Umbilical cord (tissue), 2 donors: ENCODE results near the gene LAMTOR3. TPM values are rescaled to one million over a fixed set of nuclear protein-coding genes. Genes with fewer than 3 reads are reported as not detected.
A peak's percentile ranks its signal among the peaks of the same experiment; 100 is the strongest.

ENCODE experiments used
- DNase-seq: peaks from one replicate; pipeline ENCODE4 v3.0.0-alpha.2; 2015; ENCODE audit warnings: low spot score
- total RNA-seq: library from RNA; depleted of rRNA; stranded (reverse); fragments of >200 nt; gene quantifications from one replicate; pipeline ENCODE4 v1.2.3, GENCODE V29; 2014; ENCODE audit warnings: low replicate concordance; ENCODE audit not compliant: insufficient read depth

The LAMTOR3 gene, protein sequence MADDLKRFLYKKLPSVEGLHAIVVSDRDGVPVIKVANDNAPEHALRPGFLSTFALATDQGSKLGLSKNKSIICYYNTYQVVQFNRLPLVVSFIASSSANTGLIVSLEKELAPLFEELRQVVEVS
- total RNA-seq, result 23.4 TPM

DNA sequence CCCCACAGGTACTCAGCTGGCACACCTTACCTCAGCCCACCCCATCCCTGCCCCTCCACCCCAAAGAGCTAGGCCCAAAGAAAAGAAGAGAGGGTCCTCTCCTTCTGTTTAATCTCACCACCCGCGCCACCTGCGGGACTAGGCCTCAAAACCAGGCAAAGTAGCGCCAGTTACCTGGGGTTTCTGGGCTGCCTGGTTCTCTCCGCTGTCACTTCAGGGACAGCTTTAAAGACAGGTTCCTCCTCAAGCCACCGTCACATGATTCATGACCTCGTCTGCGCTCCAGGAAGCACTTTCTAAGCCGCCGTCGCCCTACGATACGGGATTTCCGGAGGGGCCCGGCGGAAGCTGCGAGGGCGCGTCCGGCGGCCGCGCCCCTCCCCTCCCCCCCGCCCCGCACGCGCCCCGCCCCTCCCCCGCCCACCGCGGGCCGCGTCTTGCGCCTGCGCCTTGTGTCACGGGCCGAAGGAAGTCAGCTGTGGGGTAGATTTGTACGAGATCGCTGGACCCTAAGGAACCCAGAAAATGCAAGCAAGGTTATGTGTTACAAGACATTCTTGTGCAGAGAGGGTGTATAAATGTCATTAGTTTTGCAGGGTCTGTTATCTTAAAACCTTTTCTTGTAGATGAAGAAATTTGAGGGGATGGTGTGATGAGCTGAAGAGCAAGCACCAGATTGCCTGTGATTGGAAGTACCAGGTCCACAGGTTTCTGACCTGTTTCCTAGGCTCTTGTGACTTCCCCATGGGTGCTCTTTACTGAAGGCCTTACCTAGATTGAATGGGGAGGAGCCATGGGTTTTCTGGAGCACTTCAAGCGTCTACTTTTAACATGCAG, at the start of gene LAMTOR3:
LAMTOR3 (minus strand) TSS at position 267 of the 837 bp plus-strand sequence. CDS start 464 bp downstream, outside the sequence.
- peak; percentile 96 for DNase-seq

DNA sequence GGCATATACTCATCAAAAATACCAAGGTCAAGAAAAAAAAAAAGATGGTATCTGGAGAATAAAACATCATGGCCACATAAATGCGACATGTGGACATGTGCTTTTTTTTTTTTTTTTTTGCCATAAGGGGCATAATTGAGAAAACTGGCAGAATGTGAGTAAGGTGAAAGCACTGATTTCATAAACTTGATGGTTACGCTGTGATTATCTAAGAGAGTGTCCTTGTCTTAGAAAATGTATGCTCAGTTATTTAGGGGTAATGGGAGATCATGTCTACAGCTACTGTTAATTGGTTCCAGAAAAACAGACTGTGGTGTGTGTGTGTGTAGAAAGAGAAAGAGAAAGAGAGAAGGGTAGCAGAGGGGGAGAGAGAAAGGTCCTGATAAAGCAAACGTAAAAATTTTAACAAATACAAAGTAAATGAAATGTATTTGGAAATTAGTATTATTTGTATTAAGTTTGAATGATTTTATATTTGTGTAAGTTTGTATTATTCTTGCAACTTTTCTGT, 44.1 kb upstream of the LAMTOR3 start:
- no peak for DNase-seq

DNA sequence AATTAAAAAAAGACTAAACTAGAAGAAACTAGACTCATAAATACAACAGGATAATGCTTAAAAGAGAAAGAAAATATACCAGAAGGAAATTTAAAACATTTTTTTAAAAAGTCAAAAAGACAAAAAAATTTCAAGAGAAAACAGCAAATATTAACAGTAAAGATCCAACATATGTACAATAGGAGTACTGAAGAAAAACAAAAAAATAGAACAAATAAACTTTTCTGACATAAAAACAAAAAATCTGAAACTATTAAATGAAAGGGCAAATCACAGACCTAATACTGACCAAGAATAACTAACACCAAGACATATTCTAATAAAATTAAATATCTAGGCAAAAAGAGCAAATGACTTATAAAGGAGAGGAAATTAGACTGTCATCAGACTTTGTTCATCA, 40.7 kb upstream of the LAMTOR3 start:
- no peak for DNase-seq

DNA sequence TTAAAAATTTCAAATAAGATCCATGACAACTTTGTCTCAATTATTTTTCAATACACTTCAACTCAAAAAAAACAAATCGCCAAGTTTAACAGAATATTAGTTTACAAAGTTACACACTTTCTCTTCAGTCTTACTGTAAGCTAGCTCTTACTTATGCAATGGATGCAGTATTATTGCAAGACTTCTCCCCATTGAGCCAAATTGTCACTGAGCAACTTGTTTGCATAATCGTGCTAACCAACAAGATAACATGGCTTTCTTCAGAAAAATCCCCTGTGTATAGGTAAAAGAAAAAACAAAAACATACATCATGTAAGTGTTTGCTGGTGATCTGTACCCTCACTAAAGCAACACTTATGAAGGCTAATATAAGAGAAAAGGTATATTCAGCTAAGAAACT, 33.3 kb upstream of the LAMTOR3 start:
- DNase-seq, result no peak

DNA sequence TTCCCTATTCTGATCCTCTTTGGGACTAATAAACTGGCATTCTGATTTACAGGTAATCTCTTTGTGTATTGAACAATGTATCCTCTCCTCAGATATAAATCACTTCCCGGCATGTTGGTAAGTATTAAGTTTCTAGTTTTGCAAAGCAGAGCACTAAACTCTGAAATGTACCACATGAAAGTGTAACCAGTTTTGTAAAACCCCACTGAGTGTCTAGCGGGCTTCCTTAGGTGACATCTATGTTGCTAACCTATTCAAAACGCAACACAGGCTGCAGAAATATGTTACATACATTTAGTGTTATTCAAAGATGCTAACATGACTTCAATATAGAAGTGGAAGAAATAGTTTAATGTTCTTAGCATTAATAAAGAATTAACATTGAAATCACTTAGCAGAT, 26.9 kb upstream of the LAMTOR3 start:
- no peak for DNase-seq

DNA sequence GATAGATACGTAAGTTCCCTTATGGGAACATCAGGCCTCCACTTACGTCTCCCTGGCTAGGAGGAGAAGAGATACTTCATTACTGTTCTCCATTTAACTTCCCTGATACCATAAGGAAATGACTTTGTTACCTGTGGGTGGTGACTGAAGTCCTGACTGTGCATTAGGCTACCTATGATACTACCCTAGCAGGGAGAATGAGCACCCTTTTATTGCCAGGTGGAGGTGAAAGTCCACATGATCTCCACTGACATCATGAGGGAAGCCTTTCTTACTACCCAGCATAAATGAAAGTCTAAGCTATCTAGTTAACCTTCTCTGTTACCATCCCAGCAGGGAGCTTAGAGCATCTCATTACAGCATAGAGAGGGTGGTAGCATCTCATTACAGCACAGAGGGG, 24.4 kb upstream of the LAMTOR3 start:
- no peak for DNase-seq

DNA sequence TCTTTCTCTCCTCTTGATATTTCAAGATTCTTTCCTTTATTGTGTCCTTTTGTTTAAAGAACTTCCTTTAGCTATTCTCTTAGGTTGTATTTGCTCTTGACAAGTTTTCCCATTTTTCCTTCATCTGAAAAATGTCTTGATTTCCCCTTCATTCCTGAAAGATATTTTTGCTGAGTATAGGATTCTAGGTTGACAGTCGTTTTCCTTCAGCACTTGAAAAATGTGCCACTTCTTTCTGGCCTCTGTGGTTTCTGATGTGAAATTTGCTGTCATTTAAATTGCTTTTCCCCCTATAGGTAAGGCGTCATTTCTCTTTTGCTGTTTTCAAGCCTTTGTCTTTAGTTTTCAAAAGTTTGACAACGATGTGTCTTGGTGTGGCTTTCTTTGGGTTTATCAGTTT, 23.3 kb upstream of the LAMTOR3 start:
- DNase-seq, result no peak

GRCh38 chr4:99915449-99915848, 21.2 kb upstream of the LAMTOR3 start:
- no peak for DNase-seq

- DNase-seq, result no peak
Measured at GRCh38 chr4:99894998-99895397, 771 bp upstream of the LAMTOR3 start.

DNA sequence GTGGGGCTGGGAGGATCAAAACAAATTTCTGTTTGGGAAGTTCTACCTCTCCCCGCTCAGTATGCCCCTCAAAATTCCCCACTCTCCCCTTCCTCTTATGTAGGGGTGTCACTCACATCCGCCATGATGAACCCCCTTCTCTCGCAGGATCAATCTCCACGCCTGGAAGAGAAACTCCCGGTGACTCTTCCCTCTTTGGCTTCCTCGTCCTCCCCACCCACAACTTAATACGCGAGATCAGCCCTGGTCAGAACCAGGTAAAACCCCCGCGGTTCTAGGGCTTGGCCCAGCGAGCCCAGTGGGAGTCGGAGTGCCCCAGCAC, 427 bp downstream of the LAMTOR3 start:
- no peak for DNase-seq

- DNase-seq, result no peak
Measured at GRCh38 chr4:99893029-99893428, 1.2 kb downstream of the LAMTOR3 start.

DNA sequence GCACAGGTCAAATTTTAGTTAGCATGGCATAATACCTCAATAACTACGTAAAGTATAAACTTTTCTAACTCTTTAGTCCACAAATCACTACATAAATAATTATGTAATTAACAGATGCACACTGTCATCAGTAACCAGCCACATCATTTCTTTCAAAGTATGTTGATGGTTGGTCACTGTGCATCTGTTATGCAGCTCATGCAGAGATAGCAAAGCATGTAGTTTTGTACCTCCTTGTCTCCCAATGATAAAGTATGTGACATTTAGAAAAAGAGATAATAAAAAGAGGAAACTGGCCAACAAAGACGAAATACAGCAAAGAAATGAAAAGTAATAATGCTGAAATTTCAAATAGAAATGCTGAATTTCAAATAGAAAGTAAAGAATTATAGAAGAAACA, 2.9 kb downstream of the LAMTOR3 start:
- DNase-seq, result no peak

DNA sequence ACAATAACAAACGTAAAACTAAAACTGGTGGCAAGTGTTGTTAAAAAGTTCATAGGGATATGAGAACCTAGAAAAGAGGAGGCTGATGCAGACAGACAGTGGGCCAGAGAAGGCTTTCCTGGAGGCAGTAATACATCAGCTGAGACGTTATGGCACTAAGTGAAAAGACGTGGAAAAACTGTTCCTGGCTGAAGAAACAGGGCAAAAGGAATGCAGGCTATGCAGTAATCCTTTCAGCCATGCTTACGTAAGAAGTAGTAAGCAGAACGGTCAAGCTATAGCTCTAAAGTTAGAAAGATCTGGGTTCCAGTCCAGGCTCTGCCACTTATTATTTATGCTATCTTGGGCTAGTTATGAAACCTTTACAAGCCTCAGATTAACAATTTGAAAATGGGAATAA, 6.4 kb downstream of the LAMTOR3 start:
- DNase-seq, result no peak

DNA sequence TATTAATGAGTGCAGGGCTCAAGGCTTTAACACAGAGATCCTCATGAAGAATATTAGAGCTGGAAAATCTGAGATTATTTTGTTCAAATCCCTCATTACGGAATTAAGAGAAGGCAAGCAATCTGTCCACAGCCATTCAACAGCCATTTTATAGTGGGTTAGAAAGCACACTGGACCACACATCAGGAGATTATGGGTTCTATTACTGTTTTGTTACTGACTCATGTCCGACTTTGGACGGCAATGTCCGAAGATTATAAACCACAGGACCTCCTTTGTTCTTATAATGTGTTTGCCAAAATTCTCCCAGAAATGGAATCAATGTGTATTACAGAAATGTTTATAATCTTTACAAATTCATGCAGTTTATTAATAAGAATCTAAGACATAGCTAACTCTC, 8.1 kb downstream of the LAMTOR3 start:
- DNase-seq, result no peak

DNA sequence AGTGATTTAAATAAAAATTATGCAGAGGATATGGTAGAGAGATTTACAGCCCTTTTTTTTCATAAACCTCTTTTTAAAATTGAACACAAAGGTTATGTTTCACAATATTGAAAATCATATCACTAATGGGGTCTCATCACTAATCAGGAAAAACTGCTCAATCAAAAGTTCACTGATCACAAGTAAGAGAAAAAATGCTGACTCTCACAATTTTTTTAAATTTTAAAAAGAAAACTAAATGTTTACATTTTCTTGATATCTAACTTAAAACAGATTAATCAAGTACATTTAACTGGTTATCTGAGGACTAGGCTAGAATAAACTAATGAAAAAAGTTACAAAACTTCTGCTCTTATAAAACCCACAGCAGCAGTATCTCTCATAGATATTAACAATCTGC, 8.5 kb downstream of the LAMTOR3 start:
- DNase-seq, result no peak

GRCh38 chr4:99885063-99885664, 9.1 kb downstream of the LAMTOR3 start:
- peak; percentile 36 for DNase-seq

- no peak for DNase-seq
Measured at GRCh38 chr4:99879458-99879857, 14.8 kb downstream of the LAMTOR3 start.

GRCh38 chr4:99878604-99879003, 15.6 kb downstream of the LAMTOR3 start:
- no peak for DNase-seq

DNA sequence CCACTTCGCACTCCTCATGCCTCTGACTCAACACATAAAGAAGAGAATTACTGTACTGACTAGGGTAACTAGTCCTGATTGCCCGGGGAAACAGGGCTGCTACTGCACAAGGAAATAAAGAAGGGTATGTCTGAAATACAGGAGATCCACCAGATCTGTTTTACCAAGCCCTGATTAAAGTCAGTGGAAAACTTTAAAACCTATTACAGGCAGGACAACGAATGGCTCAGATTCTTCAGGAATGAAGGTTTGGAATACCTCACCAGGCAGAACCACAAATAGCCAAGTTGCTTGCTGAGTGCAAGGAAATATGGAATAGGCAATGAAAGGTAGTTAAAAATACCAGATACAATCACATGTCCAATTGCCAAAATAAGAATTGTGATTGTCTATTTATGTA, 17.3 kb downstream of the LAMTOR3 start:
- no peak for DNase-seq

- peak; percentile 47 for DNase-seq
Measured at GRCh38 chr4:99875071-99875470, 19.2 kb downstream of the LAMTOR3 start.

- DNase-seq, result no peak
Measured at GRCh38 chr4:99872570-99872969, 21.7 kb downstream of the LAMTOR3 start.

- peak; percentile 4 for DNase-seq
Measured at GRCh38 chr4:99868126-99868596, 26.1 kb downstream of the LAMTOR3 start.

DNA sequence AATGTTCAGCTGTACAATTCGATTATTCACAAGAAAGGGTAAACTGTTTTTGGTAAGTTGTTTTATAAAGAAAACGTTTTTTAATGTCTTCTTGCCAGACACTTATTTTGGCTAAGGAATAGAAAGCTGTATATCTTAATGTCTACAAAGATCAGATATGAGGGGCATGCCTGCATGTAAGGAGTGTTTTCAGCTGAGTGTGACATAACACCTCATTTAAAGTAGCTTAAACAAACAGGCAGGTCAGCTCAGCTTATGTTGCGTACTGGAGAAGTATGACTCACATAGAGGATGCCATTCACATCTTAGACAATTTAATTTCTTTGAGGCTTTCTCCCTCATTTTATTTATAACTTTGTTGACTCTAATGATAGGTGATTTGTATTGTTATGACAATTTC, 30.4 kb downstream of the LAMTOR3 start:
- DNase-seq, result no peak
